ENCODE measurements around the gene ZNF597.

DNA sequence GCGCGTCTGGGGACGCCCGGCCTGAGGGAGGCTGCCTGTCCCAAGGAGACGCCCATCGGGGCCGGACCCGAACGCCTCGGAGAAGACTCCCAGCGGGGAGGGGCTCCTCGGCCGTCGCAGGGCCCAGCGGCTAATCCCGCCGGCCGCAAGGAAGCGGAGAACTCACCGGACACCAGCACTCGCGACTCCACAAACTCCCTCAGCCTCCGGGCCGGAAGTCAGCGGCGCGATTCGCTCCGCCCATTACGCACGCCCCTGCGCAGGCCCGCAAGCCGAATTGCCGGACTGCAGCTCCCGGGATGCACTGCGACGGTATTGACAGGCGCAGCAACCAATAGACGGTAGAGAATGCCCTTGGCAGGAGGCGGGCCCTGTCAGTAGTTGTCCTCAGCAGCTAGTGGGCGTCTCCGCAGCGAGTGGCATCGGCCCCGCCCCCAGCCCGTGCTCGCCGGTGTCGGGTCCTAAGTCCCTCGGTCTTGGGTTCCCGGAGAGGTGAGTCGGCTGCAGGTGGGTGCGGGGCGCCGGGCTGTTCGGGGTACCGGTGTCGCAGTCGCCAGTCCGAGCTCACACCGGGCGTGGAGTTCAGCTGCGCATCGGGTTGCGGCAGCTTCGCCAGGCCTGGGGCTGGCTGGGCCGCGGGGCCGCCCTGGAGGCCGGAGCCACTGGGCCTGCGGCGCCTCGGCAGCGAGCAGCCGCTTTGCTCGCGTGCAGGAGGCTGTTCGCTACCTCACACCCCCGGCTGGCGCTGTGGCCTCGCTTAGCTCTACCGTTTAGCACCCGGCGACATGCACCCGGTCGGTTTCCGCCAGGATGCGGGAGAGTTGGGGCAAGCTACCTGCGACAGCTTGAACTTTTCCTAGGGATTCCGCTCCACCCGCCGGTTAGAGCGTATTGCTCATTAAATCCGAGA, 42.3 kb downstream of the ZNF597 start, which contains the start of the genes ZNF174 and ZSCAN32:
- TF ChIP-seq, protein P1, sequence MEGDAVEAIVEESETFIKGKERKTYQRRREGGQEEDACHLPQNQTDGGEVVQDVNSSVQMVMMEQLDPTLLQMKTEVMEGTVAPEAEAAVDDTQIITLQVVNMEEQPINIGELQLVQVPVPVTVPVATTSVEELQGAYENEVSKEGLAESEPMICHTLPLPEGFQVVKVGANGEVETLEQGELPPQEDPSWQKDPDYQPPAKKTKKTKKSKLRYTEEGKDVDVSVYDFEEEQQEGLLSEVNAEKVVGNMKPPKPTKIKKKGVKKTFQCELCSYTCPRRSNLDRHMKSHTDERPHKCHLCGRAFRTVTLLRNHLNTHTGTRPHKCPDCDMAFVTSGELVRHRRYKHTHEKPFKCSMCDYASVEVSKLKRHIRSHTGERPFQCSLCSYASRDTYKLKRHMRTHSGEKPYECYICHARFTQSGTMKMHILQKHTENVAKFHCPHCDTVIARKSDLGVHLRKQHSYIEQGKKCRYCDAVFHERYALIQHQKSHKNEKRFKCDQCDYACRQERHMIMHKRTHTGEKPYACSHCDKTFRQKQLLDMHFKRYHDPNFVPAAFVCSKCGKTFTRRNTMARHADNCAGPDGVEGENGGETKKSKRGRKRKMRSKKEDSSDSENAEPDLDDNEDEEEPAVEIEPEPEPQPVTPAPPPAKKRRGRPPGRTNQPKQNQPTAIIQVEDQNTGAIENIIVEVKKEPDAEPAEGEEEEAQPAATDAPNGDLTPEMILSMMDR (IDR thresholded peaks at IDR 0.05) = peak in 1 of 6 experiments; percentile 2
- TF ChIP-seq POLR2A (IDR thresholded peaks at IDR 0.05) = peak; percentile 50 to 74

Data from Peyer's patch (tissue), 4 donors.